ENCODE results near the gene MFN2. TPM values are rescaled to one million over a fixed set of nuclear protein-coding genes. Genes with fewer than 3 reads are reported as not detected.
A peak's percentile ranks its signal among the peaks of the same experiment; 100 is the strongest.

Gene MFN2
- total and polyA plus RNA-seq, 2 of the 8 experiments (the other 6 are each of a cell fraction or from before 2014, with no cell fraction given), result 34.0 to 62.5 TPM

DNA sequence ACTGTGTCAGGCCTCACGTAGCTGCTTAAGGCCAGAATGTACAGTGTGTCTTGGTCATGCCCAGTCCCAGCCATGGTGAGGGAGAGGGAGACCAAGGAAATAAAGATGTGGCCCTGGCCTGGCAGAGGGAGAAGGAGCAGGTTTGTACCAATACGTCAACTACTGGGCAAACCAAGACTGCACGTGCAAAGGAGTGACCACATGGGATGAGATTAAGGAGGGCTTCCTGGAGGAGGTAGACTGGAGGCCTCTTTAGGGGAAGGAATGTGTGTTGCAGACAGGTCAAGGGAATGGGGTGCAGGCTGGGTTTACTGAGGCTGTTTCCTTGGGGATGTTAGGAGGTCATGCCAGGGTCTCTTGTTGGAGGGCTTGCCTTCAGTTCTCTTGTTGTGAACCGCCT is 38.0 kb upstream of the MFN2 start:
- CTCF ChIA-PET (ENCODE audit: partially characterized antibody), result interaction anchor here (1.0 kb wide), 1 partner anchor 25 kb away, joined by 4 read pairs; no protein-coding TSS in a partner anchor
- no peaks in the 10 kb centered on the region for H4K20me1 ChIP-seq (replicated peaks in 1 of 2; ENCODE audit: control insufficient read depth in 1 of 2, insufficient read depth in 2 of 2, low read length in 2 of 2)
- no peak for FAIRE-seq
- TF ChIP-seq KDM1A (IDR thresholded peaks at IDR 0.05; ENCODE audit: borderline replicate concordance, low read length), result no peak
- no peak for TF ChIP-seq SRF (IDR thresholded peaks at IDR 0.05; ENCODE audit: low read depth, low read length)
- TF ChIP-seq KDM4A (IDR thresholded peaks at IDR 0.05; ENCODE audit: low read depth, low read length, severe bottlenecking), result no peak
- TF ChIP-seq TAF7 (optimal IDR thresholded peaks at IDR 0.05; ENCODE audit: borderline replicate concordance, low read depth, low read length), result no peak
- no peak for TF ChIP-seq SP4 (IDR thresholded peaks at IDR 0.05; ENCODE audit: low read length)
- TF ChIP-seq, protein P1, sequence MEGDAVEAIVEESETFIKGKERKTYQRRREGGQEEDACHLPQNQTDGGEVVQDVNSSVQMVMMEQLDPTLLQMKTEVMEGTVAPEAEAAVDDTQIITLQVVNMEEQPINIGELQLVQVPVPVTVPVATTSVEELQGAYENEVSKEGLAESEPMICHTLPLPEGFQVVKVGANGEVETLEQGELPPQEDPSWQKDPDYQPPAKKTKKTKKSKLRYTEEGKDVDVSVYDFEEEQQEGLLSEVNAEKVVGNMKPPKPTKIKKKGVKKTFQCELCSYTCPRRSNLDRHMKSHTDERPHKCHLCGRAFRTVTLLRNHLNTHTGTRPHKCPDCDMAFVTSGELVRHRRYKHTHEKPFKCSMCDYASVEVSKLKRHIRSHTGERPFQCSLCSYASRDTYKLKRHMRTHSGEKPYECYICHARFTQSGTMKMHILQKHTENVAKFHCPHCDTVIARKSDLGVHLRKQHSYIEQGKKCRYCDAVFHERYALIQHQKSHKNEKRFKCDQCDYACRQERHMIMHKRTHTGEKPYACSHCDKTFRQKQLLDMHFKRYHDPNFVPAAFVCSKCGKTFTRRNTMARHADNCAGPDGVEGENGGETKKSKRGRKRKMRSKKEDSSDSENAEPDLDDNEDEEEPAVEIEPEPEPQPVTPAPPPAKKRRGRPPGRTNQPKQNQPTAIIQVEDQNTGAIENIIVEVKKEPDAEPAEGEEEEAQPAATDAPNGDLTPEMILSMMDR (IDR thresholded peaks at IDR 0.05; ENCODE audit: control extremely low read depth in 1 of 3, insufficient read depth in 1 of 3, low read depth in 1 of 3, low read length in 3 of 3), result no peak
- no peak for TF ChIP-seq RAD21 (IDR thresholded peaks at IDR 0.05 in 1 of 2, conservative IDR thresholded peaks at IDR 0.05 in 1 of 2; ENCODE audit: low read depth in 2 of 2, low read length in 2 of 2)
- TF ChIP-seq FOSL1 (IDR thresholded peaks at IDR 0.05; ENCODE audit: insufficient read depth, low read depth, low read length), result no peak
- no peak for TF ChIP-seq CREB1 (IDR thresholded peaks at IDR 0.05)

More for the DNA sequence above, 38.0 kb upstream of the MFN2 start:
- Histone ChIP-seq H3K4me2 (ENCODE audit: insufficient read depth in 1 of 2, low read depth in 2 of 2, low read length in 2 of 2) (no peak overlapping the region), H4K91ac (replicated peaks; ENCODE audit: insufficient read length, low read length) (no peak overlapping the region), H2AFZ (ENCODE audit: low read length) (no peak overlapping the region), H2BK20ac (ENCODE audit: low read length) (no peak overlapping the region), H3K4me3 (ENCODE audit: extremely low read depth in 1 of 4, insufficient read depth in 2 of 4, low read depth in 3 of 4, low read length in 4 of 4) (no peak overlapping the region), H3K36me3 (ENCODE audit: control insufficient read depth in 2 of 4, insufficient read depth in 4 of 4, low read length in 3 of 4) (no peaks in the 10 kb centered on the region), H3K23ac (ENCODE audit: insufficient read length) (no peak overlapping the region), H3K4ac (replicated peaks; ENCODE audit: insufficient read length, low read depth, low read length) (no peak overlapping the region), H2BK120ac (replicated peaks; ENCODE audit: low read depth, low read length) (no peak overlapping the region), H3K18ac (ENCODE audit: extremely low read depth, low read length) (no peak overlapping the region), H4K8ac (ENCODE audit: extremely low read depth, insufficient read depth, low read length) (no peak overlapping the region), H3K56ac (replicated peaks; ENCODE audit: insufficient read length, low read depth, low read length) (no peak overlapping the region), H3K9ac (replicated peaks in 1 of 4; ENCODE audit: extremely low read depth in 1 of 4, low read depth in 3 of 4, low read length in 3 of 4) (no peak overlapping the region), H2BK12ac (ENCODE audit: low read depth, low read length) (no peak overlapping the region), H3K79me1 (ENCODE audit: low read depth, low read length) (peaks cover 3% of the 10 kb centered on the region; the same call in 1 of the 2 replicates), H3K9me3 (ENCODE audit: insufficient read depth in 2 of 2, low read depth in 1 of 2, low read length in 1 of 2) (no peaks in the 10 kb centered on the region), H3K23me2 (ENCODE audit: low read depth, low read length) (no peaks in the 10 kb centered on the region; the same call in 1 of the 2 replicates), H3K79me2 (ENCODE audit: control insufficient read depth in 1 of 2, insufficient read depth in 2 of 2, low read length in 2 of 2) (no peaks in the 10 kb centered on the region; a peak in 1 of 4 replicates), H2AK5ac (ENCODE audit: low read depth, low read length) (0 out of 2 replicates have a peak overlapping the region, but pooled peaks have one; percentile 10), H2BK15ac (ENCODE audit: low read length) (no peak overlapping the region), H4K5ac (ENCODE audit: insufficient read length, low read depth, low read length) (no peak overlapping the region), H3K27ac (ENCODE audit: low read depth, low read length) (no peak overlapping the region), H2BK5ac (ENCODE audit: low read depth, low read length) (no peak overlapping the region), H3K14ac (ENCODE audit: insufficient read length) (no peak overlapping the region), H3K27me3 (replicated peaks in 1 of 4; ENCODE audit: control insufficient read depth in 3 of 4, extremely low read depth in 1 of 4, insufficient read depth in 3 of 4, low read length in 3 of 4) (no peaks in the 10 kb centered on the region), H3K4me1 (replicated peaks in 1 of 4; ENCODE audit: control insufficient read depth in 3 of 4, insufficient read depth in 4 of 4, low read length in 3 of 4) (peaks cover 2 to 19% (median 13%) of the 10 kb centered on the region in 4 experiments)
- POLR2A ChIA-PET (ENCODE audit: partially characterized antibody), result interaction anchor here (1.1 to 15.4 kb wide), 3 partner anchors 10 to 31 kb away, joined by 3 to 263 read pairs (median 6); no protein-coding TSS in a partner anchor
- no peak for DNase-seq (ENCODE audit: low read depth in 1 of 2, low spot score in 2 of 2)
- 81% methylated on average over 4 of the region's 4 CpGs; no CpG with 5 or more reads in 1 of the 2 experiments for WGBS, 2 experiments (ENCODE audit: extremely low coverage in 1 of 2, insufficient coverage in 1 of 2, insufficient read length in 1 of 2, insufficient replicate concordance in 2 of 2, low coverage in 1 of 2, low lambda C conversion rate in 2 of 2, missing lambda C conversion rate in 1 of 2)

Measured in H1 (cell line).